K562 (cell line): Measurements from ENCODE around the gene SLC27A6.

Experiments
- BMI1 ChIP-seq: fragments of 150-350 bp; IDR thresholded peaks from 2 replicates; pipeline ENCODE4 v1.6.1; 2014; ENCODE audit warnings: low read length
- BRD9 ChIP-seq: fragments of 450-650 bp; IDR thresholded peaks from 2 replicates; pipeline ENCODE4 v1.6.1; 2018; ENCODE audit warnings: low read depth; ENCODE audit not compliant: partially characterized antibody
- CBX2 ChIP-seq: fragments of 200-600 bp; sonication (generic); IDR thresholded peaks from one replicate; pipeline ENCODE4 v1.6.1; 2012; ENCODE audit warnings: mild to moderate bottlenecking, low read length, inconsistent platforms; ENCODE audit not compliant: insufficient read depth, poor library complexity, severe bottlenecking
- CHCHD3 ChIP-seq: fragments of 250-450 bp; sonication (Bioruptor Pico); IDR thresholded peaks from 2 replicates; pipeline ENCODE4 v2.1.2; 2022; ENCODE audit warnings: mild to moderate bottlenecking
- EZH2 ChIP-seq: IDR thresholded peaks from 2 replicates; pipeline ENCODE4 v1.6.1; 2012; ENCODE audit warnings: low read depth, mild to moderate bottlenecking, inconsistent platforms, low read length, borderline replicate concordance
- POLR2AphosphoS5 ChIP-seq: IDR thresholded peaks from 2 replicates; pipeline ENCODE4 v1.6.1; 2011; ENCODE audit warnings: mild to moderate bottlenecking, low read depth, low read length, moderate library complexity; ENCODE audit not compliant: control insufficient read depth, insufficient read depth
- TAF15 ChIP-seq: fragments of 200-400 bp; formaldehyde crosslinking; IDR thresholded peaks from 2 replicates; pipeline ENCODE4 v1.6.1; 2017; ENCODE audit warnings: mild to moderate bottlenecking, low read depth, low read length, moderate library complexity
- TCF7L2 ChIP-seq: fragments of 150-350 bp; IDR thresholded peaks from 2 replicates; pipeline ENCODE4 v1.6.1; 2016; ENCODE audit warnings: low read depth, mild to moderate bottlenecking, low read length, moderate library complexity
- ZC3H11A ChIP-seq: IDR thresholded peaks from 2 replicates; pipeline ENCODE4 v1.6.1; 2012; ENCODE audit warnings: low read depth, low read length, improper control_type of control experiment
- TF ChIP-seq, protein P1 (sequence below), 3 experiments: IDR thresholded peaks in 2 of 3; conservative IDR thresholded peaks in 1 of 3; 2 replicates each; pipeline ENCODE4 v1.5.1; 2011 to 2012; ENCODE audit warnings: low read length in 3 of 3, mild to moderate bottlenecking in 3 of 3, control low read depth in 2 of 3, improper control_type of control experiment in 1 of 3, inconsistent platforms in 1 of 3, low read depth in 1 of 3, mixed read lengths in 1 of 3, moderate library complexity in 1 of 3; ENCODE audit not compliant: insufficient read depth in 2 of 3
- TF ChIP-seq, protein P2 (sequence below), 3 experiments: fragments of 200-800 bp in 1 of 3; fragments of 250-450 bp in 1 of 3; fragments of 450-650 bp in 1 of 3; sonication (Bioruptor Pico) in 1 of 3; sonication (Bioruptor generic) in 1 of 3; formaldehyde crosslinking in 1 of 3; IDR thresholded peaks; 2 replicates each; pipeline versions ENCODE4 v1.6.1 to v1.8.0; 2016 to 2022; ENCODE audit warnings: mild to moderate bottlenecking in 2 of 3, missing genetic modification characterization in 2 of 3, missing compliant biosample characterization in 1 of 3, moderate library complexity in 1 of 3

DNA sequence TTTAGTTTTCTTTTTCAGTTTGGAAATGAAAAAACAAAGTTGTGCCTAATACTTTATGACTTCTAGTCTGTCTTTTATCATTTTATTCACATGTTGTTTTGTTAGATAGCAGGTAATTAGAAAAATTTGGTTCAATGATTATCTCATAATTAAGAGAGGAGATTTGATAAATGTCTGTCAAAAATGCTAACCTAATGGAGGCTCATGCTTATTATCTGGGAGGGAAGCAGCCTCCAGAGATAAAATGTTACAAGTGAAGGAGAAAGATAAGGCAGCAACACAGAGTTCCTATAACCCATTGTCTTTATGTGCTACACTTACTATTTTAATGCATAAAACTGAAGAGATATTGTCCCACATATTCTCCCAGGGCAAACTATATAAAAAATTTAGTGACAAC lies 53.5 kb downstream of the SLC27A6 start:
- TF ChIP-seq CHCHD3 (no peak), EZH2 (no peak), POLR2AphosphoS5 (no peak), BRD9 (no peak), TAF15 (no peak), ZC3H11A (no peak), BMI1 (no peak), TCF7L2 (no peak), CBX2 (no peak)
- TF ChIP-seq, protein P1, sequence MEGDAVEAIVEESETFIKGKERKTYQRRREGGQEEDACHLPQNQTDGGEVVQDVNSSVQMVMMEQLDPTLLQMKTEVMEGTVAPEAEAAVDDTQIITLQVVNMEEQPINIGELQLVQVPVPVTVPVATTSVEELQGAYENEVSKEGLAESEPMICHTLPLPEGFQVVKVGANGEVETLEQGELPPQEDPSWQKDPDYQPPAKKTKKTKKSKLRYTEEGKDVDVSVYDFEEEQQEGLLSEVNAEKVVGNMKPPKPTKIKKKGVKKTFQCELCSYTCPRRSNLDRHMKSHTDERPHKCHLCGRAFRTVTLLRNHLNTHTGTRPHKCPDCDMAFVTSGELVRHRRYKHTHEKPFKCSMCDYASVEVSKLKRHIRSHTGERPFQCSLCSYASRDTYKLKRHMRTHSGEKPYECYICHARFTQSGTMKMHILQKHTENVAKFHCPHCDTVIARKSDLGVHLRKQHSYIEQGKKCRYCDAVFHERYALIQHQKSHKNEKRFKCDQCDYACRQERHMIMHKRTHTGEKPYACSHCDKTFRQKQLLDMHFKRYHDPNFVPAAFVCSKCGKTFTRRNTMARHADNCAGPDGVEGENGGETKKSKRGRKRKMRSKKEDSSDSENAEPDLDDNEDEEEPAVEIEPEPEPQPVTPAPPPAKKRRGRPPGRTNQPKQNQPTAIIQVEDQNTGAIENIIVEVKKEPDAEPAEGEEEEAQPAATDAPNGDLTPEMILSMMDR (IDR thresholded peaks at IDR 0.05 in 2 of 3, conservative IDR thresholded peaks at IDR 0.05 in 1 of 3; ENCODE audit: insufficient read depth in 2 of 3, low read depth in 1 of 3, low read length in 3 of 3): no peak
- TF ChIP-seq, protein P2, sequence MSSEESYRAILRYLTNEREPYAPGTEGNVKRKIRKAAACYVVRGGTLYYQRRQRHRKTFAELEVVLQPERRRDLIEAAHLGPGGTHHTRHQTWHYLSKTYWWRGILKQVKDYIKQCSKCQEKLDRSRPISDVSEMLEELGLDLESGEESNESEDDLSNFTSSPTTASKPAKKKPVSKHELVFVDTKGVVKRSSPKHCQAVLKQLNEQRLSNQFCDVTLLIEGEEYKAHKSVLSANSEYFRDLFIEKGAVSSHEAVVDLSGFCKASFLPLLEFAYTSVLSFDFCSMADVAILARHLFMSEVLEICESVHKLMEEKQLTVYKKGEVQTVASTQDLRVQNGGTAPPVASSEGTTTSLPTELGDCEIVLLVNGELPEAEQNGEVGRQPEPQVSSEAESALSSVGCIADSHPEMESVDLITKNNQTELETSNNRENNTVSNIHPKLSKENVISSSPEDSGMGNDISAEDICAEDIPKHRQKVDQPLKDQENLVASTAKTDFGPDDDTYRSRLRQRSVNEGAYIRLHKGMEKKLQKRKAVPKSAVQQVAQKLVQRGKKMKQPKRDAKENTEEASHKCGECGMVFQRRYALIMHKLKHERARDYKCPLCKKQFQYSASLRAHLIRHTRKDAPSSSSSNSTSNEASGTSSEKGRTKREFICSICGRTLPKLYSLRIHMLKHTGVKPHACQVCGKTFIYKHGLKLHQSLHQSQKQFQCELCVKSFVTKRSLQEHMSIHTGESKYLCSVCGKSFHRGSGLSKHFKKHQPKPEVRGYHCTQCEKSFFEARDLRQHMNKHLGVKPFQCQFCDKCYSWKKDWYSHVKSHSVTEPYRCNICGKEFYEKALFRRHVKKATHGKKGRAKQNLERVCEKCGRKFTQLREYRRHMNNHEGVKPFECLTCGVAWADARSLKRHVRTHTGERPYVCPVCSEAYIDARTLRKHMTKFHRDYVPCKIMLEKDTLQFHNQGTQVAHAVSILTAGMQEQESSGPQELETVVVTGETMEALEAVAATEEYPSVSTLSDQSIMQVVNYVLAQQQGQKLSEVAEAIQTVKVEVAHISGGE (CRISPR knock-in tag; IDR thresholded peaks at IDR 0.05): no peak
